PC-9 (cell line): Measurements from ENCODE around the gene GPR176. TPM values are rescaled to one million over a fixed set of nuclear protein-coding genes. Genes with fewer than 3 reads are reported as not detected.

ENCODE experiments used
- BruUV-seq: library from RNA; stranded (reverse); fragments of 400-500 nt; replicated peaks from 2 replicates; lab custom pipeline; 2021; lab: Mats Ljungman, UMichigan
- CTCF ChIA-PET: fragments of 300-600 bp; sonication (Branson Sonifier 250); formaldehyde crosslinking; loops from one replicate; lab custom pipeline; 2022; ENCODE audit warnings: antibody characterized with exemption; lab: Charles Lee
- POLR2A ChIA-PET: fragments of 300-600 bp; sonication (Branson Sonifier 250); formaldehyde crosslinking; loops from one replicate; lab custom pipeline; 2022; ENCODE audit warnings: antibody characterized with exemption; ENCODE audit not compliant: unreplicated experiment; lab: Charles Lee
- DNase-seq, 2 experiments: peaks; one replicate each; pipeline versions ENCODE4 v3.0.0 to v3.0.0-alpha.2; 2015 to 2022; ENCODE audit warnings: mixed read lengths in 1 of 2
- H2AFZ ChIP-seq: fragments of 200-600 bp; sonication (generic); 2 replicates; pipeline ENCODE4 v1.8.1; 2017; ENCODE audit warnings: antibody characterized with exemption
- H3F3A ChIP-seq: fragments of 200-600 bp; sonication (generic); 2 replicates; pipeline ENCODE4 v1.8.1; 2017; ENCODE audit warnings: antibody characterized with exemption, mild to moderate bottlenecking, low read depth; ENCODE audit not compliant: insufficient read depth
- H3K27ac ChIP-seq: fragments of 200-600 bp; sonication (generic); 2 replicates; pipeline ENCODE4 v1.6.1; 2016; ENCODE audit warnings: mixed run types
- H3K27me3 ChIP-seq: fragments of 200-600 bp; sonication (generic); 2 replicates; pipeline ENCODE4 v1.6.1; 2016; ENCODE audit warnings: low read depth, mixed run types; ENCODE audit not compliant: insufficient read depth
- H3K36me3 ChIP-seq: fragments of 200-600 bp; sonication (generic); 2 replicates; pipeline ENCODE4 v1.6.1; 2016; ENCODE audit warnings: low read depth, mixed run types
- H3K4me1 ChIP-seq: fragments of 200-600 bp; sonication (generic); replicated peaks from 2 replicates; pipeline ENCODE4 v1.6.1; 2016; ENCODE audit warnings: mixed run types; ENCODE audit not compliant: insufficient read depth
- H3K4me2 ChIP-seq: fragments of 200-600 bp; sonication (generic); 2 replicates; pipeline ENCODE4 v1.6.1; 2017; ENCODE audit warnings: mixed run types
- H3K4me3 ChIP-seq: fragments of 200-600 bp; sonication (generic); 2 replicates; pipeline ENCODE4 v1.6.1; 2016; ENCODE audit warnings: mixed run types
- H3K79me2 ChIP-seq: fragments of 200-600 bp; sonication (generic); 2 replicates; pipeline ENCODE4 v1.6.1; 2017; ENCODE audit warnings: low read depth, mixed run types
- H3K9me2 ChIP-seq: fragments of 200-600 bp; sonication (generic); 2 replicates; pipeline ENCODE4 v1.8.1; 2017; ENCODE audit warnings: mild to moderate bottlenecking; ENCODE audit not compliant: insufficient read depth
- H3K9me3 ChIP-seq: fragments of 200-600 bp; sonication (generic); 2 replicates; pipeline ENCODE4 v1.8.1; 2016; ENCODE audit warnings: low read depth; ENCODE audit not compliant: insufficient read depth
- H4K20me1 ChIP-seq: fragments of 200-600 bp; sonication (generic); 2 replicates; pipeline ENCODE4 v1.8.1; 2017; ENCODE audit not compliant: insufficient read depth
- CTCF ChIP-seq: fragments of 200-600 bp; sonication (generic); conservative IDR thresholded peaks from 2 replicates; pipeline ENCODE4 v1.6.1; 2017; ENCODE audit warnings: mixed run types, antibody characterized with exemption, mild to moderate bottlenecking, moderate library complexity
- EZH2 ChIP-seq: fragments of 200-600 bp; sonication (generic); IDR thresholded peaks from 2 replicates; pipeline ENCODE4 v1.8.0; 2017; ENCODE audit warnings: antibody characterized with exemption, low read depth
- intact Hi-C: fragments of 100-400 bp; cut with micrococcal nuclease; formaldehyde crosslinking; loops from one replicate; pipeline ENCODE4 v1.10.0; 2022; ENCODE audit not compliant: unreplicated experiment
- total RNA-seq: library from RNA; stranded (reverse); gene quantifications from 2 replicates; pipeline ENCODE4 v1.2.3, GENCODE V29; 2021

The GPR176 gene
- total RNA-seq, 1 experiment from 2014 or later, result 4.7 TPM

- no peaks in the 10 kb centered on the region for H3F3A ChIP-seq
- H4K20me1 ChIP-seq, result no peaks in the 10 kb centered on the region
- H3K9me3 ChIP-seq, result no peaks in the 10 kb centered on the region
- no peak overlapping the region for H3K4me2 ChIP-seq
- POLR2A ChIA-PET, result no interaction called here
- H3K9me2 ChIP-seq, result no peaks in the 10 kb centered on the region
- H3K27ac ChIP-seq, result no peak overlapping the region
- no peak for DNase-seq
- TF ChIP-seq EZH2 (no peak), CTCF (peak; percentile 41; the same call in 1 of the 2 replicates)
- intact Hi-C loops, result no loop called here
- H3K36me3 ChIP-seq, result no peaks in the 10 kb centered on the region
- CTCF ChIA-PET, result no interaction called here
- no peaks in the 10 kb centered on the region for H3K79me2 ChIP-seq
- H3K4me1 ChIP-seq, result 0 out of 2 replicates have a peak, but pooled peaks cover 4% of the 10 kb centered on the region
- no peaks in the 10 kb centered on the region for H3K27me3 ChIP-seq
- no TSS peak for BruUV-seq
- H2AFZ ChIP-seq, result no peak overlapping the region
- H3K4me3 ChIP-seq, result no peak overlapping the region
Measured at GRCh38 chr15:39801641-39802309, 118.3 kb downstream of the GPR176 start.

GRCh38 chr15:39799552-39800011, 120.5 kb downstream of the GPR176 start:
- BruUV-seq, result no TSS peak
- Histone ChIP-seq H3K27me3 (no peaks in the 10 kb centered on the region), H3K9me3 (no peaks in the 10 kb centered on the region), H3K9me2 (no peaks in the 10 kb centered on the region), H3K27ac (no peak overlapping the region), H4K20me1 (no peaks in the 10 kb centered on the region), H3K4me3 (no peak overlapping the region), H3K79me2 (no peaks in the 10 kb centered on the region), H3K36me3 (no peaks in the 10 kb centered on the region), H3F3A (no peaks in the 10 kb centered on the region), H3K4me2 (no peak overlapping the region), H2AFZ (no peak overlapping the region), H3K4me1 (0 out of 2 replicates have a peak, but pooled peaks cover 4% of the 10 kb centered on the region)
- ChIA-PET POLR2A (no interaction called here), CTCF (no interaction called here)
- intact Hi-C loops, result no loop called here
- DNase-seq, result no peak
- TF ChIP-seq EZH2 (no peak), CTCF (no peak)

GRCh38 chr15:39798382-39798781, 121.7 kb downstream of the GPR176 start:
- H3K27me3 ChIP-seq, result no peaks in the 10 kb centered on the region
- no TSS peak for BruUV-seq
- H3K4me1 ChIP-seq, result no peaks in the 10 kb centered on the region
- intact Hi-C loops, result no loop called here
- ChIA-PET POLR2A (no interaction called here), CTCF (no interaction called here)
- H3K27ac ChIP-seq, result no peak overlapping the region
- H3K4me3 ChIP-seq, result no peak overlapping the region
- TF ChIP-seq CTCF, result no peak
- TF ChIP-seq EZH2, result no peak
- H3K4me2 ChIP-seq, result no peak overlapping the region
- no peaks in the 10 kb centered on the region for H4K20me1 ChIP-seq
- no peak overlapping the region for H2AFZ ChIP-seq
- H3F3A ChIP-seq, result no peaks in the 10 kb centered on the region
- no peaks in the 10 kb centered on the region for H3K9me2 ChIP-seq
- H3K9me3 ChIP-seq, result no peaks in the 10 kb centered on the region
- DNase-seq, result no peak
- no peaks in the 10 kb centered on the region for H3K79me2 ChIP-seq
- no peaks in the 10 kb centered on the region for H3K36me3 ChIP-seq
